Anterior cingulate cortex (tissue), 58 donors: ENCODE measurements around the gene HCN3.
"Not testable (repeated sequence)": the region's sequence is repeated elsewhere in the genome, so short reads cannot be mapped to it uniquely, and the experiment has no call there.

Experiments
- DNase-seq, 58 donors: peaks; one replicate each; lab custom pipeline; 2025; lab: John Stamatoyannopoulos, UW

Gene HCN3

DNA sequence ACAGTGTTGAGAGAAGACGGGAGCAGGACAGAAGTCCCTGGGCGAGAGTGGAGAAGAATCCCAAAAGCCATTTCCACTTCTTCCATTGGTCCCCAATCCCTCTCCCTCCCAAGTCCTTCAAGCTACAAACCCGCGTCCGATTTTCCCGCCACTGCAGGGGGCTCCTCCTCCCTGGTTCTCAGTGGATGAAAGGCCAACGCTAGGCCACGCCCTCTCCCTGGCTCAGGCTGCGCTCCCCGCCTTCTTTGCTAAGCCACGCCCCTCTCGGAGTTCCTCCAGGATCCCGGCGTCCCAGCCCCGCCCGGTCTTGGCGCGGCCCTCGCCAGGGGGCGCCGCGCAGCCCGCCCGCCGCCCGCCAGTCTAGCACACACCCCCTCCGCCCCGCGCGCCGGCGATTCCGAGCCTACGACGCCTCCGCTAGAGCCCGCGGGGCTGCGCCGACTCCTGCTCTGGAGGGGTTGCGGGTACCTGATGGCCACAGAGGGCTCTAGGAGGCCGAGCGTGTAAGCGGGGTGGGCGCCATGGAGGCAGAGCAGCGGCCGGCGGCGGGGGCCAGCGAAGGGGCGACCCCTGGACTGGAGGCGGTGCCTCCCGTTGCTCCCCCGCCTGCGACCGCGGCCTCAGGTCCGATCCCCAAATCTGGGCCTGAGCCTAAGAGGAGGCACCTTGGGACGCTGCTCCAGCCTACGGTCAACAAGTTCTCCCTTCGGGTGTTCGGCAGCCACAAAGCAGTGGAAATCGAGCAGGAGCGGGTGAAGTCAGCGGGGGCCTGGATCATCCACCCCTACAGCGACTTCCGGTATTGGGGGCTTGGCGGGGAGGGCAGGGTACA lies at the start of gene HCN3:
Gene HCN3 (plus strand): TSS at position 394 of the 832 bp plus-strand sequence. CDS start 128 bp downstream, at position 522.
- peak; percentile 54 to 99 (median 94) for DNase-seq

DNA sequence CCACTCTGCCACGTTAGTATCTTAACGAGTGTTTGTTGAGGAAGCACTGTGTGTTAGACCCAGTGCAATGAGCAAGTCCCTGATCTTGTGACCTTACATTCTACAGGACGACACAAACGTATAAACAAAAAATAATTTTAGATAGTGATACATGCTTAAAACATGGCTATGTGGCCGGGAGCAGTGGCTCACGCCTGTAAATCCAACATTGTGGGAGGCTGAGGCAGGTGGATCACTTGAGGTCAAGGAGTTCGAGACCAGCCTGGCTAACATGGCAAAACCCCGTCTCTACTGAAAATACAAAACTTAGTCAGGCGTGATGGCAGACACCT lies 49.2 kb upstream of the HCN3 start:
- no peak for DNase-seq

DNA sequence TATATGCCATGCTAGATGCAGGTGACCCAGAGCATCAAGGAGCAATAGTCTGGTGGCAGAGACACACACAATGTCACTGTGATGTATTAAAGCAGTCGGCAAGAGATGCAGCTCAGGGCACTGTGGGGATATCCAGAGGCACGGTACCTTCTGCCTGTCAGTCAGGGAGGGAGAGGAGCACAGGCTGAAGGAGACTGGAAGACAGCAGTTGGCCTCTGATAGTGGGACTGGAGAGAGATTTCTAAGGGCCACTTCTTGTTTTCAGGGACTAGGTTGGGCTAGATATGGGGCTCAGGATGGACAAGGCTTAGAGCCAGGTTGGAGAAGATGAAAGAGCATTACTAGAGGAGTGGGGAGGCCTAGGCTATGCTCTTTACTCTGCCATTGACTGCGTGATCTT lies 46.0 kb upstream of the HCN3 start:
- DNase-seq, result not testable (repeated sequence)

GRCh38 chr1:155232001-155232978 lies 45.0 kb upstream of the HCN3 start:
- peak in 37 of 58 donors; percentile 4 to 71 (median 35) for DNase-seq

DNA sequence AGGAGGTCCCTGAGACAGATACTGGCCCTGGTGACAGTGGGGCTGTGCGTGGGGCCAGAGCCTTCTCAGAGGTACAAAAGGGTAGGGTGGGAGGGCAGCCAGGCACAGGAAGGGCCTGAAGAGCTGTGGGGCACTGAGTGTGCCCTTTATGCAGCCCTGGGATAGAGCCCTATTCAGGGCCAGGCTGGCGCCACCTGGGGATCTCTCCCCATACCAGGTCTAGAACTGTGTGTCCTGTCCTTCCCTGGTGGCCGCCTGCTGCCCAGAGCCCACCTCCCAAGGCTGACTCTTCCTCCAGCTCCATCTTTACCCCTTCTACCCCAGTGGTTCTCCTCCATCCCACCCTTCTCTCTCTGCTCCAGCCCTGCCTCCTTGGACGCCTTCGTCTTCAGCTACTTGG lies 43.8 kb upstream of the HCN3 start:
- not testable (repeated sequence) for DNase-seq

- not testable (repeated sequence) for DNase-seq
Observed at GRCh38 chr1:155235375-155235774, 41.9 kb upstream of the HCN3 start.

- no peak for DNase-seq
Observed at GRCh38 chr1:155236451-155236850, 40.8 kb upstream of the HCN3 start.

GRCh38 chr1:155241069-155241679 lies 36.1 kb upstream of the HCN3 start:
- DNase-seq, result peak in 53 of 58 donors; percentile 30 to 90 (median 70)

- no peak for DNase-seq
Observed at GRCh38 chr1:155241841-155242264, 35.4 kb upstream of the HCN3 start.

DNA sequence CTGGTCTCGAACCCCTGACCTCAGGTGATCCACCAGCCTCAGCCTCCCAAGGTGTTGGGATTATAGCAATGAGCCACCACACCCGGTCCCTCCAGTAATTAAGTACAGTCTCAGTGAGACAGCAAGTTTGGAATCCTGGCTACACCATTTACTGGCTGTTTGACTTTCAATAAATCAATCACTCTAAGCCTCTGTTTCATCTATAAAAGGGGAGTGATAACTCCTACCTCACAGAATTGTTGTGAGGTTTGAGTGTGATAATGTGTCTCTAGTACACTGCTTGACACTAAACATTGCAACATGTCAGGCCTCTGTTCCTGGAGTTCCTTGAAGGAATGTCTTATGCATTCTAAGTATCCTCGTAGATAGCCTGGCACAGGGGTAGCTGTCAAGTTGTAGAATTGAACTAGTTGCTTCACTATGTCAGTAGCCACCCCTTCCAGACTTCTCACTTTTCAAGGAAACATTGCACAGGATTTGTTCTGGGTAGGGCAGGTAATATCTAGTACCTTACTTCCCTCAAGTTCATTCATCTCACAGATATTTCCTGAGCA lies 34.4 kb upstream of the HCN3 start:
- DNase-seq, result no peak

- DNase-seq, result peak; percentile 79 to 99 (median 98)
Observed at GRCh38 chr1:155244368-155245162, 32.7 kb upstream of the HCN3 start.

GRCh38 chr1:155245163-155245524 lies 32.1 kb upstream of the HCN3 start:
- no peak for DNase-seq

GRCh38 chr1:155246796-155247195 lies 30.5 kb upstream of the HCN3 start:
- not testable (repeated sequence) for DNase-seq

DNA sequence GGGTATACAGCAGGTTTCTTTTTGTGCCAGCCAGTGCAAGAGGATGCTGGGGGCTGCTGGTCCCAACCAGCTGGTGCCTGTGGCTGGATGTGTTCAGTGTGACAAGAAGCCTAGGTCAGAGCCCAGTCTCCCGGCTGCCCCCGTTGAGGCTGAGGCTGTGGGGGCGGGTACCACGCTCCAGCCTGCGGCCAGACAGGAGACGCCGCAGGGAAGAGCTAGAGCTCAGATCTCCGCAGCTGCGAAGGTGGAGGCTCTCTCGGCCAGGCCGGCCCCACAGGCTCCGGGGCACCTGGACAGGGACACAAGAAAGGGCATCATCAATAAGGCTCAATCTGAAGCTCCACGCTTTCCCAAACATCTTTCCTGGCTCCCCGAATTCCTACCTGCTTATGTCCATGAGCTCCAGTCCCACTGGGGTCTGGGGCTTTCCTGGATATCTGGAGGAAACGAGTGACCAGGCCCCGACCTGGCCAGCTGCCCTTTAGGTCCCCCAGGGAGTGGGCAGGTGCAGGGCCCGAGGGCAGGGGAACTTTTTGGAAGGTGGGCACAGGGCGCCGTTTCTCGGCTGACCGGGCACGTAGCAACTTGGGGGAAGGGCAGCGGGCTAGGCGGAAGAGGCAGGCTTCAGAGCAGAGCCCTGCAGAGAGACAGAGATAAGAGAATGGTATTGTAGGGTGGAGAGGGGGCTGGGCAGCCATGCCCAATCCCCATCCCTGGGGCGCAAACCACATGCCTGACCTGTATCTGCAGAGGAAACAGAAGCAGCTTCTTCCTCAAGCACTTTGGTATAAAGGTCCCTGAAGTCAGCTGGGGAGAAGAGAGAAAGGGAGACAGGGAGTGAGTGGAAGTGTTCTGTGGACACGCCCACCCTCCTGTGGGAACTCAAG lies 29.4 kb upstream of the HCN3 start:
- DNase-seq, result no peak

DNA sequence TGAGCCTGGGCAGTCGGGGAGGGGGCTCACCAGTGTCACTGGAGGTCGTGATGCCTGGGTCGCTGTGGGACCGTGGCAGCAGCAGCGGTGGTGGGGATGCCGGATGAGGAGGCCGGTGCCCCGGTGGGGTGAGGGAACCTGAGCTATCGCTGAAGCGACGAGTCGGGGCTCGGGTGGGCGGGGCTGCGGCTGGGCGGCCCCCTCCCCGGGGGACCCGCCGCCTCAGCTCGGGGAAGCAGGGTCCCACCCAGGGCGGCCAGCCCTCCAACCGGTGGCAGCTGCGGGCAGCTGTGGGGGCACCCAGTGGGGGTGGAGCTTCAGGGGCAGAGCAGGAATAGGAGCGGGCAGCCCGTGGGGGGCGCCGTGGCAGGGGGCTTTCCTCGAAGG lies 27.0 kb upstream of the HCN3 start:
- no peak for DNase-seq

DNA sequence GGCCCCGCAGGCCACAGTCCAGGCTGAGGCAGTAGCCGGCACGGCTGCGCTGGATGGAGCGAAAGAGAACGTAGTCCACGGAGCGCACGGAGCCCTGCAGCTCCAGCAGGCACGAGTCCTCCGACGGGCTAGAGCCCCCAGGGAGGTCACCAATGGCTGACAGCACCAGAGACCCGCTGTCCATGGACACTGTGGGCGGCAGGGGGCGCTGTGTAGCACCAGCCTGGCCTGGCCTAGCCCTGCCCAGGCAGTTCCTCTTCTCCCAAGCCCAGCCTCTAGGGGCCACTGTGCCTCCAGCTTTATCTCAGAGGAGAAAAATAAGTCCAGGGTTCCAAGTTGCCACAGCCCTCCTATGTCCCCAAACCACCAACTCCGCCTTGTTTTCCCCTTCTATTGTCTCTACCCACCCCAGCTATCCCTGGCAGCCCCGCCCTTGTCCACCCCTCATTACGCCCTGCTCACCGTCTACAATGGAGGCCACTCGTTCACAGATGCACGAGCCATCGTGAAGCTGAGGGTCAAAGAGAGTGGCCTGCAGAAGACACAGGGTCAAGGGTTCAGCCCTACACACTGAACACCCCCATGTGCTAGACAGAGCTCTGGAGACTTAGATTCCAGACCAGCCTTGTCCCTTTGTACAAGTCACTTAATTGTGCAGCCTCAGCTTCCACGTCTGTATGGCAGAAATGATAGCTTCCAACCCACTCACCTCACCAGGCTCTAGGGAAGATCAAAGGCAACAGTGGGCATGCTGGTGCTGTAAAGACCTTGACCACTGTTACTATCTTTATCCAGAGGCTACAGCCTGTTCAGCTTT lies 26.4 kb upstream of the HCN3 start:
- DNase-seq, result peak; percentile 21 to 93 (median 82)

GRCh38 chr1:155251566-155251965 lies 25.7 kb upstream of the HCN3 start:
- DNase-seq, result no peak

DNA sequence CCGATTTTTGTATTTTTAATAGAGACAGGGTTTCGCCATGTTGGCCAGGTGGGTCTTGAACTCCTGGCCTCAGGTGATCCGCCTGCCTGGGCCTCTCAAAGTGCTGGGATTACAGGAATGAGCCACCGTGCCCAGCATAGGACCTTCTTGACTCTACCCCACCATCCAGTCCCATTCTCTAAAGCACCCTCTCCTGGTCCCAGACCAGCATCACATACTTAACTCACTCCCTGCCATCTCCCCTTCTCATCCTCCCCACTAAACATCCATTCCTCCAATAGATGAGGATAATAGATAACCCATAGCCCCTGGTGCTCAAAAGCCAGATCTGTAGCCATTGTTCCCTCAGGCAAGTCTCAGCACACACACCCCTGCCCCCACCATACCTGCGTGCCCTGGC lies 24.1 kb upstream of the HCN3 start:
- no peak for DNase-seq
